K562 (cell line): ENCODE results near the gene TAGLN3. TPM values are rescaled to one million over a fixed set of nuclear protein-coding genes. Genes with fewer than 3 reads are reported as not detected.

ENCODE experiments used
- ATAC-seq: fragments of 200-7000 bp; cut with Tn5 transposase; 3 replicates; pipeline ENCODE4 v1.9.1; 2020; ENCODE audit warnings: moderate library complexity
- BruUV-seq: library from RNA; stranded (reverse); fragments of 400-500 nt; replicated peaks from 2 replicates; lab custom pipeline; 2021; lab: Mats Ljungman, UMichigan
- CTCF ChIA-PET: fragments of 300-600 bp; formaldehyde crosslinking; extraction: SDS; loops from one replicate; lab custom pipeline; 2021; ENCODE audit warnings: low intra/inter-chr PET ratio; lab: Yijun Ruan, JAX
- POLR2A ChIA-PET: fragments of 300-600, 350-650 bp; sonication (Branson Sonifier 250); formaldehyde crosslinking; extraction: SDS; loops from one replicate; lab custom pipeline; 2021; ENCODE audit warnings: antibody characterized with exemption, inconsistent platforms; lab: Yijun Ruan, JAX
- DNase-seq, 4 experiments: peaks; one replicate each; pipeline versions ENCODE4 v3.0.0 to v3.0.0-alpha.2; 2011 to 2018; ENCODE audit warnings: low spot score in 3 of 4, mixed read lengths in 3 of 4; ENCODE audit errors: extremely low read depth in 1 of 4
- FAIRE-seq: peaks from 2 replicates; lab custom pipeline; 2011; peaks lifted over from hg19 to GRCh38; lab: Jason Lieb, UNC
- H2AFZ ChIP-seq: 2 replicates; pipeline ENCODE4 v1.6.0; 2011; ENCODE audit warnings: low read depth, low read length, control low read depth, inconsistent platforms
- H3K27ac ChIP-seq: fragments of 200-600 bp; 3 replicates; pipeline ENCODE4 v1.8.0; 2011; ENCODE audit warnings: low read depth, mild to moderate bottlenecking, control low read depth, inconsistent platforms, low read length, moderate library complexity, mixed read lengths; ENCODE audit errors: extremely low read depth
- H3K27me3 ChIP-seq, 2 experiments: fragments of 300-600 bp in 1 of 2; 2 replicates in 1 of 2; 3 replicates in 1 of 2; pipeline versions ENCODE4 v1.6.0 to v1.8.0; 2011; ENCODE audit warnings: inconsistent platforms in 2 of 2, low read length in 2 of 2, mild to moderate bottlenecking in 1 of 2, mixed read lengths in 1 of 2, moderate library complexity in 1 of 2; ENCODE audit not compliant: control insufficient read depth in 2 of 2, insufficient read depth in 2 of 2
- H3K36me3 ChIP-seq: fragments of 300-600 bp; 3 replicates; pipeline ENCODE4 v1.8.0; 2011; ENCODE audit warnings: mild to moderate bottlenecking, low read length, inconsistent platforms; ENCODE audit not compliant: control insufficient read depth, insufficient read depth
- H3K4me1 ChIP-seq, 2 experiments: fragments of 200-600 bp in 1 of 2; replicated peaks in 1 of 2; 2 replicates in 1 of 2; 3 replicates in 1 of 2; pipeline versions ENCODE4 v1.5.1 to v1.8.0; 2011; ENCODE audit warnings: inconsistent platforms in 2 of 2, low read length in 2 of 2, mild to moderate bottlenecking in 1 of 2, mixed read lengths in 1 of 2, moderate library complexity in 1 of 2; ENCODE audit not compliant: control insufficient read depth in 2 of 2, insufficient read depth in 2 of 2
- H3K4me2 ChIP-seq: 2 replicates; pipeline ENCODE4 v1.6.1; 2011; ENCODE audit warnings: low read length, control low read depth, inconsistent platforms, mixed read lengths; ENCODE audit not compliant: insufficient read depth
- H3K4me3 ChIP-seq: fragments of 200-600 bp; sonication (generic), shearing (Covaris generic); 2 replicates; pipeline ENCODE4 v1.5.1; 2016; ENCODE audit warnings: control low read depth, inconsistent platforms
- H3K79me2 ChIP-seq: fragments of 200-600 bp; 3 replicates; pipeline ENCODE4 v1.8.0; 2011; ENCODE audit warnings: low read length, inconsistent platforms; ENCODE audit not compliant: control insufficient read depth, insufficient read depth
- H3K9ac ChIP-seq, 2 experiments: 2 replicates each; pipeline versions ENCODE4 v1.6.0 to v1.6.1; 2011; ENCODE audit warnings: low read depth in 2 of 2, low read length in 2 of 2, control low read depth in 1 of 2, inconsistent platforms in 1 of 2, mild to moderate bottlenecking in 1 of 2, mixed read lengths in 1 of 2; ENCODE audit not compliant: insufficient read depth in 1 of 2
- H3K9me1 ChIP-seq: one replicate; pipeline ENCODE4 v1.6.0; 2011; ENCODE audit warnings: inconsistent platforms, mild to moderate bottlenecking, low read length, moderate library complexity; ENCODE audit not compliant: control insufficient read depth, insufficient read depth
- H3K9me3 ChIP-seq: replicated peaks from 2 replicates; pipeline ENCODE4 v1.5.1; 2011; ENCODE audit warnings: low read depth, low read length, inconsistent platforms; ENCODE audit not compliant: control insufficient read depth, insufficient read depth
- H4K20me1 ChIP-seq: replicated peaks from 2 replicates; pipeline ENCODE4 v1.6.1; 2011; ENCODE audit warnings: low read length, inconsistent platforms, mixed read lengths; ENCODE audit not compliant: control insufficient read depth, insufficient read depth
- HMBOX1 ChIP-seq: sonication (generic); IDR thresholded peaks from 2 replicates; pipeline ENCODE4 v1.6.1; 2016
- RAD21 ChIP-seq, 2 experiments: fragments of 250-450 bp in 1 of 2; fragments of 450-650 bp in 1 of 2; sonication (Bioruptor Pico) in 1 of 2; formaldehyde crosslinking in 1 of 2; IDR thresholded peaks in 1 of 2; conservative IDR thresholded peaks in 1 of 2; 2 replicates each; pipeline versions ENCODE4 v1.4.0 to v1.8.0; 2020 to 2022; ENCODE audit warnings: mild to moderate bottlenecking in 2 of 2, moderate library complexity in 1 of 2
- REST ChIP-seq, 2 experiments: fragments of 450-650 bp; formaldehyde crosslinking in 1 of 2; IDR thresholded peaks; 2 replicates each; pipeline versions ENCODE4 v1.4.0 to v1.6.1; 2014 to 2020; ENCODE audit warnings: mild to moderate bottlenecking in 2 of 2, borderline replicate concordance in 1 of 2, low read depth in 1 of 2
- ZBTB11 ChIP-seq, 3 experiments: fragments of 200-800 bp in 1 of 3; fragments of 250-450 bp in 1 of 3; fragments of 450-650 bp in 1 of 3; sonication (Bioruptor Pico) in 1 of 3; sonication (Bioruptor generic) in 1 of 3; formaldehyde crosslinking in 1 of 3; IDR thresholded peaks; 2 replicates each; pipeline versions ENCODE4 v1.6.1 to v1.8.0; 2016 to 2022; ENCODE audit warnings: mild to moderate bottlenecking in 2 of 3, missing genetic modification characterization in 2 of 3, missing compliant biosample characterization in 1 of 3, moderate library complexity in 1 of 3
- ZNF57 ChIP-seq: fragments of 450-650 bp; formaldehyde crosslinking; IDR thresholded peaks from 2 replicates; pipeline ENCODE4 v1.4.0; 2020; ENCODE audit warnings: mild to moderate bottlenecking, moderate library complexity
- ZNF77 ChIP-seq: fragments of 250-450 bp; sonication (Bioruptor Pico); IDR thresholded peaks from 2 replicates; pipeline ENCODE4 v1.5.0; 2020
- WGBS: fragments of 100-300 bp; shearing (Covaris generic); methylation state at CpG from one replicate; pipeline ENCODE4 v1.1.6; 2016; ENCODE audit warnings: low coverage, mixed read lengths; ENCODE audit not compliant: insufficient coverage; ENCODE audit errors: missing lambda C conversion rate; 5-methylcytosine and 5-hydroxymethylcytosine counted together
- in situ Hi-C: fragments of 300-500 bp; cut with MboI; formaldehyde crosslinking; loops from 4 replicates; pipeline ENCODE4 v1.15.0; 2018; ENCODE audit warnings: inconsistent platforms, mixed read lengths
- intact Hi-C: fragments of 100-400 bp; cut with micrococcal nuclease; formaldehyde crosslinking; loops from 2 replicates; pipeline ENCODE4 v1.14.2; 2022
- polyA plus RNA-seq, 8 experiments: library from polyadenylated mRNA; depleted of rRNA in 4 of 8; stranded (reverse) in 5 of 8; unstranded in 3 of 8; fragments of >200 nt; fragmentation: Nextera tagmentation in 2 of 8; fragmentation: Illumina TruSeq in 1 of 8; extraction: Ambion mirVana in 2 of 8; extraction: Trizol in 1 of 8; gene quantifications; 2 replicates each; pipeline versions ENCODE4 v1.2.1 to v1.2.3, GENCODE V29; 2011 to 2014; ENCODE audit warnings: inconsistent platforms in 1 of 8, missing spikeins in 1 of 8
- total RNA-seq, 7 experiments: library from RNA; depleted of rRNA in 6 of 7; stranded (reverse); fragments of >200 nt in 6 of 7; fragmentation: Illumina TruSeq in 2 of 7; extraction: Trizol in 2 of 7; gene quantifications; 2 replicates each; pipeline versions ENCODE4 v1.2.1 to v1.2.3, GENCODE V29; 2011 to 2021; ENCODE audit warnings: low replicate concordance in 1 of 7

TAGLN3 gene
- total and polyA plus RNA-seq, 9 of the 15 experiments (the other 6 are each of a cell fraction or from before 2014, with no cell fraction given) = 0.06 TPM; not detected in 7

- Histone ChIP-seq H3K27me3 (no peaks in the 10 kb centered on the region), H3K79me2 (no peaks in the 10 kb centered on the region), H3K4me3 (no peak overlapping the region), H2AFZ (no peak overlapping the region), H3K36me3 (peaks cover 21% of the 10 kb centered on the region), H3K4me1 (no peaks in the 10 kb centered on the region), H3K9me1 (no peaks in the 10 kb centered on the region), H3K9me3 (no peaks in the 10 kb centered on the region), H3K9ac (no peak overlapping the region), H3K27ac (no peak overlapping the region), H4K20me1 (no peaks in the 10 kb centered on the region), H3K4me2 (no peak overlapping the region)
- intact Hi-C loops = no loop called here
- POLR2A ChIA-PET = interaction anchor here (0.7 to 1.5 kb wide), 2 partner anchors 10 kb away, joined by 4 to 10 read pairs; partner anchors contain the start of genes ABHD10 and TAGLN3
- DNase-seq = peak in 3 of 4 experiments; percentile 10 to 48 (median 10)
- in situ Hi-C loops = no loop called here
- 34% methylated on average over 3 of the region's 3 CpGs for WGBS
- CTCF ChIA-PET = no interaction called here
- peak; percentile 84 for ATAC-seq
- no TSS peak for BruUV-seq
- FAIRE-seq = peak; percentile 58
- TF ChIP-seq ZNF57 (CRISPR knock-in tag) (no peak), HMBOX1 (no peak), ZNF77 (CRISPR knock-in tag) (no peak), ZBTB11 (CRISPR knock-in tag; IDR thresholded peaks at IDR 0.05) (no peak), REST (IDR thresholded peaks at IDR 0.05; ENCODE audit: borderline replicate concordance) (0 out of 2 replicates have a peak, but pooled peaks have one; percentile 15), REST (CRISPR knock-in tag; IDR thresholded peaks at IDR 0.05; ENCODE audit: low read depth) (no peak), RAD21 (CRISPR knock-in tag; conservative IDR thresholded peaks at IDR 0.05 in 1 of 2, IDR thresholded peaks at IDR 0.05 in 1 of 2) (peak in 1 of 2 experiments; percentile 44; a peak in 1 of 4 replicates)
Measured at GRCh38 chr3:111989061-111989678, 9.6 kb upstream of the TAGLN3 start.
